Progenitor cell of endocrine pancreas (in vitro differentiated cells): ENCODE measurements around the gene NFYC. TPM values are rescaled to one million over a fixed set of nuclear protein-coding genes. Genes with fewer than 3 reads are reported as not detected.

Source experiments
- DNase-seq: peaks from one replicate; pipeline ENCODE4 v3.0.0; 2021; ENCODE audit warnings: low spot score; ENCODE audit not compliant: unreplicated experiment
- H3K27ac Mint-ChIP-seq: 2 replicates; pipeline ENCODE4 v1.8.0; 2021; ENCODE audit warnings: mild to moderate bottlenecking, moderate library complexity, mixed read lengths
- H3K27me3 Mint-ChIP-seq: 2 replicates; pipeline ENCODE4 v1.8.0; 2021; ENCODE audit warnings: mixed read lengths
- H3K36me3 Mint-ChIP-seq: 2 replicates; pipeline ENCODE4 v1.8.0; 2022; ENCODE audit warnings: mixed read lengths; ENCODE audit not compliant: insufficient read depth
- H3K4me1 Mint-ChIP-seq: 2 replicates; pipeline ENCODE4 v1.8.0; 2021; ENCODE audit warnings: low read depth, mixed read lengths
- H3K4me3 Mint-ChIP-seq: 2 replicates; pipeline ENCODE4 v1.8.0; 2021; ENCODE audit warnings: low read depth, mild to moderate bottlenecking, moderate library complexity, mixed read lengths
- H3K9me3 Mint-ChIP-seq: 2 replicates; pipeline ENCODE4 v1.8.0; 2021; ENCODE audit warnings: low read depth, mixed read lengths
- CTCF ChIP-seq: fragments of 200-600 bp; sonication (generic); IDR thresholded peaks from one replicate; pipeline ENCODE4 v1.5.0; 2021; ENCODE audit warnings: antibody characterized with exemption, mild to moderate bottlenecking; ENCODE audit not compliant: unreplicated experiment
- total RNA-seq: library from RNA; stranded (reverse); gene quantifications from 2 replicates; pipeline ENCODE4 v1.2.1, GENCODE V29; 2021

The NFYC gene
- total RNA-seq, 1 donor from 2014 or later, result 73.4 TPM

- no peaks in the 10 kb centered on the region for H3K9me3 Mint-ChIP-seq
- no peak for DNase-seq
- H3K36me3 Mint-ChIP-seq, result peaks cover 29% of the 10 kb centered on the region
- H3K27ac Mint-ChIP-seq, result no peak overlapping the region
- H3K4me3 Mint-ChIP-seq, result no peak overlapping the region
- no peaks in the 10 kb centered on the region for H3K4me1 Mint-ChIP-seq
- no peaks in the 10 kb centered on the region for H3K27me3 Mint-ChIP-seq
- TF ChIP-seq CTCF, result no peak
Observed at GRCh38 chr1:40764981-40765380, 73.5 kb downstream of the NFYC start.

GRCh38 chr1:40766017-40766416, 74.5 kb downstream of the NFYC start:
- H3K4me1 Mint-ChIP-seq, result no peaks in the 10 kb centered on the region
- no peak overlapping the region for H3K4me3 Mint-ChIP-seq
- no peak for DNase-seq
- no peaks in the 10 kb centered on the region for H3K9me3 Mint-ChIP-seq
- H3K27me3 Mint-ChIP-seq, result no peaks in the 10 kb centered on the region
- peaks cover 26% of the 10 kb centered on the region for H3K36me3 Mint-ChIP-seq
- H3K27ac Mint-ChIP-seq, result no peak overlapping the region
- no peak for TF ChIP-seq CTCF

- TF ChIP-seq CTCF, result no peak
- no peak for DNase-seq
- Mint-ChIP-seq H3K27ac (no peak overlapping the region), H3K36me3 (peaks cover 27% of the 10 kb centered on the region), H3K27me3 (no peaks in the 10 kb centered on the region), H3K4me3 (no peak overlapping the region), H3K4me1 (no peaks in the 10 kb centered on the region), H3K9me3 (no peaks in the 10 kb centered on the region)
Observed at GRCh38 chr1:40766560-40766959, 75.1 kb downstream of the NFYC start.

GRCh38 chr1:40768146-40768990, 76.9 kb downstream of the NFYC start:
- Mint-ChIP-seq H3K36me3 (peaks cover 26% of the 10 kb centered on the region), H3K27ac (no peak overlapping the region), H3K27me3 (no peaks in the 10 kb centered on the region), H3K4me3 (no peak overlapping the region), H3K9me3 (no peaks in the 10 kb centered on the region), H3K4me1 (no peaks in the 10 kb centered on the region)
- DNase-seq, result no peak
- no peak for TF ChIP-seq CTCF

GRCh38 chr1:40769815-40770214, 78.3 kb downstream of the NFYC start:
- no peak overlapping the region for H3K27ac Mint-ChIP-seq
- peaks cover 22% of the 10 kb centered on the region for H3K36me3 Mint-ChIP-seq
- no peak for DNase-seq
- no peaks in the 10 kb centered on the region for H3K27me3 Mint-ChIP-seq
- peaks cover 2% of the 10 kb centered on the region for H3K4me1 Mint-ChIP-seq
- H3K4me3 Mint-ChIP-seq, result no peak overlapping the region
- TF ChIP-seq CTCF, result no peak
- H3K9me3 Mint-ChIP-seq, result no peaks in the 10 kb centered on the region
